Left renal pelvis (tissue), 4 donors: ENCODE results near the gene SSPN. TPM values are rescaled to one million over a fixed set of nuclear protein-coding genes. Genes with fewer than 3 reads are reported as not detected.

Experiments used
- DNase-seq, 4 donors: peaks; one replicate each; pipeline ENCODE4 v3.0.0-alpha.2; 2013; ENCODE audit warnings: low read depth in 4 of 4, low spot score in 3 of 4
- polyA plus RNA-seq, 4 donors: library from polyadenylated mRNA; unstranded; fragments of 120-200 nt; gene quantifications; one replicate each; pipeline ENCODE4 v1.2.1, GENCODE V29; 2013; ENCODE audit not compliant: insufficient read length in 4 of 4

SSPN gene
- polyA plus RNA-seq, 4 donors, result 12.7 to 36.0 (median 18.4) TPM

DNA sequence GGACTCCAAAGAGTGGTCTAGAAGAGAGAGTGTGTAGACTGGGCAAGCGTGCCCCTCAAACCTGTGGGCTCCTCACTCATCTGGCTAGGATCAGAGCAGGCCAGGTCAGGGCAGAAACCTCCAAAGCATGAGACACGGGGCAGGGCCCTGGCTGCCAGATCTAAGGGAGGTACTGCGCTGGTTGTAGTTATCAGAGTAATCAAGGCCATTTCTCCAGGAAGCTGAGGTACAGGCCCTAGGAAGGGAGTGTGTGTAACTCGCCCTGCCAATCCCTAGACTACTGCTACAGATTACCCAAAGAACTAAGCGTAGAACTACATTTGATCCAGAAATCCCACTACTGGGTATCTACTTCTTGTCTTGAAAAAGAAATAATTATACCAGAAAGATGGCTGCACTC is 84.5 kb downstream of the SSPN start:
- no peak for DNase-seq

DNA sequence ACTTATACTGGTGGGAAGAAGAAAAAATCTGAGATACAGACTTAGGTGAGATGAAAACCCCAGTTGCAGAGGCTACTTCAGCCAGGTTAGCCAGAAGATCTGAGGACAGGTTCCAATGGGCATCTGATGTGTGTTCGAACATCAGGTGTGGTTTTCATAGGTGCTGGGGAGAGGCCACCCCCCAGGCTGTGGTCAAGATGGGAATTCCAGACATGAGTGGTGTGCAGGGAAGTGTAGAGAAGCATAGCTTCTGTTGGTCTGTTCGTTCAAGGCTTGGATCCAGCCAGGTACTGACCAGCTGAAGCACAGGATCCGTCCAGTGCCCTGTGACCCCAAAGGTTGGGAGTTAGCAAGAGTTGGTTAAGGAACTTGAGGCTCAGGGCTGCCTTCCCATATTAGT is 85.5 kb downstream of the SSPN start:
- DNase-seq, result no peak

DNA sequence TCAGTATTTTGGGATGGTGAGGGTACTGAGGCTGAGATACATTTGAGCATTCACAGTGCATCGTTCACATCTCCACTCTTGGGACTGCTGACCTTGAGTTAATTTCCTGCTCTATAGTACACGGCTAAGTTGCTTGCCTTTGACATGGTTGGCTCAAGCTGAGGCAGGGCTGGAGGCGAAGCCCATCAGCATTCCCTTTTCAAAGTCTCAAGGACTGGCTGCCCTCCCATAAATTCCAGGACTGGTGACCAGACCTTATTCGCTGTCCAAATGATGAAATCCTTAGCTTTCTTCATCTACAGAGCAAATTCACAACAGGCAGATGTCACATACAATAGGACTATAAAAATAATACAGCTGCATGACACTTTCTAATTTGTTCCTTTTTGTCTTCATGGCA is 85.9 kb downstream of the SSPN start:
- DNase-seq, result no peak

DNA sequence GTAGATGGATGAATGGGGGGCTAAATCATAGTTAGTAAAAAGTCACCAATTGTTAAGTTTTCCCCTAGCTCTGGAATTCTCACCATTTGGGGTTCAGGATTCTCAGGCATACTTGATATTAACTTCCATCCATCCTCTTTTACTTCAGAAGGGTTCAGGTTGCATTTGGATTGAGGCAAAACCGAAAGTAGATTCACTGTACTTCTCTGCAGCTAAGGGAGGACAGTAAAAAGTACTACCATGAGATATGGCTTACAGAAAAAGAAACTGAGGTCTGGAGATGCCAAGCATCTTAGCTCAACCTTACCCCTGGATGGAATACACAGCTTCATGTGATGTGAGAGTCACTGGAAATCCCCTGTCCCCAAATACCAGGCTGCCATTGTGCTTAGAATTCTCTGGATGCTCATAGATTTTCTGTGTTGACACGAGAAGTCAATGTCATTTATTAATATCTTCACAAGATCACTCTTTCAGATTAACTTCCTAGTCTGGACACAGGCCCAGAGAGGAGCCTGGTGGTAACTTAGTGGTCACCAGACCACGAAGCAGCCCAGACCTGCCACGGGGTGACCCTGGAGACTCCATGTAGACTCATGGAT is 87.1 kb downstream of the SSPN start:
- no peak for DNase-seq

DNA sequence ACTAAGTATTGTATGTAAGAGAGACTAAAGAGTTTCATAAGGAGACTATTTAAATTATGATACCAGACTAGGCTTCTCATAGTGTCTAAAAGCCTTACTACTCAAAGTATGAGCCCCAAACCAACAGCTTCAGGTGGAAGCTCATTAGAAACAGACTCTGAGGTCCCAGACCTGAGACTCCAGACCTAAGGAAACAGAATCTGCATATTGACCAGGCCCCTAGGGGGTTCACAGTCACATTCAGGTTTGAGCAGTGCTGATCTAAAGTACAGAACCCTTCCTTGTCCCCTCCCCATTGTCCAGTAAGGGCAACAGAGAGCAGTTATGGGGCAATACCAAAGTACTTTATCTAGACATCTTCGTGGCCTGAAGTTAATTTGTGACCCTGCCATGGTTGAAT is 87.7 kb downstream of the SSPN start:
- no peak for DNase-seq

DNA sequence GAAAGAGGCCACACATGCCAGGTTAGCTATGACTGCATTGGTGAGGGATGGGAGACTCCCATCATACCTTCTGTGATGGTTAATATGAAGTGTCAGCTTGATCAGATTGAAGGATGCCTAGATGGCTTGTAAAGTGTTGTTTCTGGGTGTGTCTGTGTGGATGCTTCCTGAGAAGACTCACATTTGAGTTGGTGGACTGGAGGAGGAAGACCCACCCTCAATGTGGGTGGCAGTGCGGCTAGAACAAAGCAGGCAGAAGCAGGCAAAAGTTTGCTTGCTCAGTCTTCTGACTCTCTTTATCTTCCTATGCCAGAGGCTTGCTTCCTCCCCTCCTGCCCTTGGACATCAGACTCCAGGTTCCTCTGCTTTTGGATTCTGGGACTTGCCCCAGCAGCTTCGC is 88.2 kb downstream of the SSPN start:
- DNase-seq, result no peak

DNA sequence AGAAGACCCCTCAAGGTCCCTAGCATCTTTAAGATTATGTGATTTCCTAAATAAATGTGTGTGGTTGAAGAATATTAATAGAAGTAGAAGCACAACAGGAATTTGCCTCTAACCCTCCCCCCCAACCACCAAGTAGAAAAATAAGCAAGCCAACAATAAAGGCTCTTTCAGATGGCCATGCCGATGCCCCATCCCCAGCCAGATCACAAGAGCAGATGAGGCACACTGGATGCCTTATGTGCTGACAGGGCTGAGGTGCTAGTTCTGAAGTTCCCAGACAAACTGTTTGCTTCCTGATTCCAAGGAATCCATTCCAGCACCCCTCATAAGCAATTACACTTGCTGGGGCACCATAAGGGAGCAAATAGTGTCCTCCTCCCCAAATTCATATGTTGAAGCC is 90.0 kb downstream of the SSPN start:
- no peak for DNase-seq

DNA sequence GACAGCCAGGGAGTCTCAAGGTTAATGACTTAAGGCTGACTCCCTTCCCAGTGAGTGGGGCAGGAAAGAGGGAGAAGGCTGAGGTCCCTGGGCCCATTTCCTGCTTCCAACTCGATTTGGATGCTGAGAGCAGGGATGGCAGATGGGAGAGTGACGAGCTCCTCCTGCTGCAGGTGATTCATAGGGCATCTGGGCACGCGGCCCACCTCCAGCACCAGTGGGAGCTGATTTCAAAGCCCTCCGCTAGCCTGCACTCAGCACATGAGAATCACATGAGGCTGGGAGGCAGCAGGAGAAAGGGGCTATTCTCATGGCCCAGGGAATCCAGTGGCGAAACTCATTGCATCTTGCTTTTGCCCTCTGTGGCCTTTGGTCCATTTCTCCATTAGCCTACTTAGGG is 90.8 kb downstream of the SSPN start:
- DNase-seq, result no peak

DNA sequence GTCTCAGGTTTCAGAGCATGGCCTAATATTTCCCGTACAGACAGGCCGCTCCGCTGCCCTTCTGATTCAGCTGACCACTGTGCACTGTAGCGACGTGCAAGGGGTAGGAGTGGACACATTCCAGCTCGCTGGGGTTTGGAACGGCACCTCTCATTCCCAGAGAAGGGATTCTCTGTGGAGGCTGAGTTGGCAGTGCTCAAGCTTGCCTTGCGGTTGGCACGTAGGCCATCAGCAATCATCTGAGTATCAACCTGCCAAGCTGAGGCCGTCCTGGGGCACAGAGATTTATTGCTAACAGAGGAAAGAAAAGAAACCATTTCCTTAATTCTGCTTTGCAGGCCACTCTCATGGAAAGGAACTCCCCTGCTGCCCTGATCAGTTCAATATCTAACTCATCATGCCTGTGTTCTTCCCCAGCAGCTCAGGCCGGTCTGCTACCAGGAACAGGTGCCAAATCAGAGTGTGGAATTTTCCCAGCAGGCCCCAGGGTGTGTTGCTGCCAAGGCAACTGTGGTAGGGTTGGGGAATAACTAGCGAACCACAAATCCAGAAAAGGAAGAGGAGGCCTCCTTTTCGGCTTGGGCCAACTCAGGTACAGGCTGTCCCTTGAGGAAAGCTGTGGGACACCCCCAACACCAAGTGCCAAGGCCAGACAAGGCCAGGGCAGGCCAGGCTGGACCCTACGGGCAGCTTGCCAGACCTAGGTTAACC is 92.5 kb downstream of the SSPN start:
- DNase-seq, result no peak

DNA sequence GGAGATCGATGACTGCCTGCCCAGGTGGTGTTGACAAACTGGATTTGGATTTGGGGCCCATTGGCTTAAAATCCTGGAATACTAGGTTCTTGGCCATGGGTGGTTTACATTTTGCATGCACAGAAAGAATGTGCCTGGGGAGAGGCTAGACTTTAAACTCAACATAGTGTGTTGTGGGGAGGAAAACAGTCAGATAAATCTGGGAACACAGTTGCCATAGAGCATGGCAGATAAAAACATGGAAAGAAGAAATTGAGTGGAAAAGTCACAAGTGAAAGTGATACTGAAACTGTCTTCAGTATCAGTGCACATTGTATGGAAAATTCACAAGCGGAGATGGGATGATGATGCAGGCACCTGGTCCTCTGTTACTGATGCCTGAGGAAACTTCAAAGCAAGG is 95.2 kb downstream of the SSPN start:
- no peak for DNase-seq

DNA sequence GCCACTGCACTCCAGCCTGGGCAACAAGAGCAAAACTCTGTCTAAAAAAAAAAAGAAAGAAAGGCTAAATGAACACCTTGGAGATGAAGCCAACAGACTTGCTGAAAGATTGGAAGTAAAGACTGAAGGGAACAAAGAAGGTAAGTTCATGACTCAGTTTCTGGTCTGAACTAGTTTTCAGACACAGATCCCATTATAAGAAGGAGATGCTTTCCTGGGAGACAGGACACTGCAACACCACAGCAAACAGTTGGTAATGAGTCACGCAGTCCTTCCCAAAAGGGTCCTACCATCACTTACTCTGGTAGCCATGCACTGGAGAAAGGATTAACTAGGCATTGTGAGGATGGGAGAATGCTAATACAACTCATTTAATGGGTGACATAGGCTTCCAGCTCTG is 97.2 kb downstream of the SSPN start:
- DNase-seq, result no peak

DNA sequence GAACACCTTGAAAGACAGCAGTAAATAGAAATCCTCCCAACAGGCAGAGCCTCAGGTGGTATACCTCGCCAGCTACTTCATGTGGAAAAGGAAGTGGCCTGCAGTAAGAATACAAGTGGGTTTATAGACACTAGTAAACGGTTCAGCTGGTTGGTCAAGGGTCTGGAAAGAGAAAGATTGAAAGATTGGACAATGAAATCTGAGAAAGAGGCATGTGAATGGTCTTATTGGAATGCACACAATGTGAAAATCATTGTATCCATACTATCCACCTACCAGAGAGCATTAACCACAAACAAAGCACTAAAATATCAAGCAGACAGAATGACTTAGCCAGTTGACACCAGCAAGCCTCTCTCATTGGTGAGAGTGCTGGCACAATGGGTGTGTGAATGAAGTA is 98.2 kb downstream of the SSPN start:
- no peak for DNase-seq

DNA sequence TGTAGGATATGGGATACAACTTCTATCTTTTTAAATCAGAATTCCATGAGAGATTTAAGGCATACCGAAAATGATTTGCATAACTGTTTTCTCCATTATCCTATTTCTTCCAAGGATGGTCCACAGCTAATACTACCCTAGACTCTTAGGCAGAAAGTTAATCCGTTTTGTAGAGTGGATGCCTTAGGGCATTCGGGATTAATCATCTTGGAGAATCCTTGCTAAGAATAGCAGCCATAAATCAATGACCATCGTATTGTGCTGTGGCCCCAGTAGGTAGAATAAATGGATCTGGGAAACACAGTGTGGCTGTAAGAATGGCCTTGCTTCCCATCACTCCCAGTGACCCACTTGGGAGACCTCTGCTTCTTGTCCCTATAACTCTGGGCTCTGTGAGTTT is 99.6 kb downstream of the SSPN start:
- no peak for DNase-seq

DNA sequence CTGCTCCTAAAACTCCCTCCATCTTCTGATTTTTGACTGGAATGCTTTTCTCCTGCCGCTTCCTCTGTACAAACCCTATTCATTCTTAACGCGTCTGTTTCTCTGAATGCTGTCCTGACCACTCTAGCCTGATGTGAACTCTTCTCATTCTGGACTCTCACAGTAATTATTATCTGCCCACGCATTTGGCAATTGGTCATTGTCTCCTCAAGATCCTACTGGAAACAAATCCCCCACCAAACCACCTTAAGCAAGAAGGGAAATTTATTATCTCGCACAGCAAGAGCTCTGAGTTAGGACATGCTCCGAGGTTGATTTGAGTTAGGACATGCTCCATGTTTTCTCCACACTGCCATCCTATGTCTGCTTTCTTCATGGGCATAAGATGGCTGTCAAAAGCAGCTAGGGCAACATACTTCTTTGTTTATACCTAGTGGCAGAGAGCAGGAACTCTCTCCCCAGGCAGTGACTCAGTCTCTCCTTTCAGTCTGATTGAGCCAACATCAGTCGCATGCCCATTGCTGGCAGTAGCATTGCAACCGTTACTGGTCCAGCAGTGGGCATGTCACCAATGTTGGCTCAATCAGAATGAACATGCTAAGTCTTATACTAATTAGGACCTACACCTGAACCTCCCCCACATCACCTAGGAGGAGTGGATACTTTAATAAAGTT is 102.2 kb downstream of the SSPN start:
- no peak for DNase-seq

DNA sequence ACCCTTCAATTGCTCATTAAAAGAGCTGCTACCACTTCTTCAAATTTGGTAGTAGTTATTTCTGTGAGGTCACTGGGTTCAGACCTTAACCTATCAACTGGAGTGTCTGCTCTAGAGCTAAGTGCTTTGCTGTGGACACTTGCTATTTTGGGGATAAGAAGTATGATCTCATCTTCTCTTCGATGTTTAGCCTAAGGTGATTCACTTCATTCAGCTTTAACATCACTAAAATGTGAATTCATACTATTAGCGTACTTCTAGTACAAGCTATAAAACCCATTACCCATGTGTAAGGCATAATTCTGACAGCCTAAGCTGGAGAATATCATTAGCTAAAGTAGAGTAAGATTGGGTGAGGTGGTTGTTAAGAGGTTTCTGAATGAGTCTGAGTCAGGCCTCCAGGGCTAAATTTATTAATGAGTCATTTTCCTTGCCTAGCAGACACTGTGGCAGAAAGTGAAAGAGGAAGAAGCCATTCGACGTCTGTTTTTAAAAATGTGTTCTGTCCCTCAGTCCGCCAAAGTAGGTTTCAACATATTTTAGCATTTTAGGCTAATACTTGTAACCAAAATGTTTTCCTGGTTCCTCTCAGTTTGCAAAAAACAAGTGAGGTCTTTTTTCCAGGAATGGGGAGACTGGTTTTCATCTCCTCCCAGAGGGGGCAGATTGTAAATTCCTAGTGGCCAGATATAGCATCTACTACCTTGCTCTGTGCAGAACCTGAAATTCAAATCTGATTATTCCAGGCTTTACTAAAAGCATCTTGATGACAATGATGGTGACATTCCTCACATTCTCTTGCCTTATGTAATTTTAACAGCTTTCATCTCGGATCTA is 103.6 kb downstream of the SSPN start:
- no peak for DNase-seq

DNA sequence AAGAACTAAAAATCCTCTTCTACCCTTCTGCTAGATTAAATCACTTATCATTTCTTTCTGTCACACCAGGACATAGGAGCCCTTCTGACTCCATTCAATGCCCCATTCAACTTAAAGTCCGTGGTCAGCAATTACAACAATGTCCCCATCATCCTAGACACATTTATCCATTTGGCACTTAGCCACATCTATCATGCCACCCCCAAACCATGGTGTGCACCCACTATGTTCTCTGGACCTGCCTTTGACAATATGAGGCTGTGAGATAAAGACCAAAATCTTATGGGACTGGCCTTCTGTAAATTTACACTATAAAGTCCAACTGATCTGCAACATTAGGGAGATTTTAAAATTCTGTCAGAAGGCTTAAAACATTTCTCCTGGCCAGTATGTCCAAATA is 104.4 kb downstream of the SSPN start:
- DNase-seq, result no peak

Other genes starting within 250 kb of the SSPN start
- gene RASSF8, start 236.9 kb upstream of the SSPN start, polyA plus RNA-seq, result 10 to 100 TPM; 61.6 to 76.0 (median 69.8) TPM
- 1 to 10 TPM; 1.5 to 5.6 (median 2.4) TPM for gene BHLHE41, start 70.5 kb upstream of the SSPN start, polyA plus RNA-seq